AG09319 (cell line): ENCODE data around the gene NEK11.
"Not testable (repeated sequence)": the region's sequence is repeated elsewhere in the genome, so short reads cannot be mapped to it uniquely, and the experiment has no call there.

Experiments used
- DNase-seq: peaks from one replicate; pipeline ENCODE4 v3.0.0-alpha.2; 2010; ENCODE audit warnings: low read depth; ENCODE audit errors: extremely low read depth
- CTCF ChIP-seq: IDR thresholded peaks from 2 replicates; pipeline ENCODE4 v1.5.1; 2011; ENCODE audit warnings: low read depth, mild to moderate bottlenecking, inconsistent platforms, low read length, moderate library complexity

The NEK11 gene

GRCh38 chr3:131353986-131354385 is 327.3 kb downstream of the NEK11 start:
- no peak for TF ChIP-seq CTCF
- DNase-seq, result no peak

GRCh38 chr3:131356006-131356595 is 329.4 kb downstream of the NEK11 start:
- no peak for TF ChIP-seq CTCF

GRCh38 chr3:131357275-131357674 is 330.6 kb downstream of the NEK11 start:
- no peak for TF ChIP-seq CTCF
- DNase-seq, result no peak

More at GRCh38 chr3:131356006-131356595, 329.4 kb downstream of the NEK11 start:
- no peak for DNase-seq

GRCh38 chr3:131360191-131360755 is 333.6 kb downstream of the NEK11 start:
- no peak for TF ChIP-seq CTCF
- DNase-seq, result no peak

GRCh38 chr3:131361066-131361463 is 334.4 kb downstream of the NEK11 start:
- DNase-seq, result not testable (repeated sequence)

- no peak for DNase-seq
- no peak for TF ChIP-seq CTCF
These were observed 335.1 kb downstream of the NEK11 start for GRCh38 chr3:131361464-131362421.

GRCh38 chr3:131363275-131363674 is 336.6 kb downstream of the NEK11 start:
- TF ChIP-seq CTCF, result no peak
- DNase-seq, result no peak
